Measurements from ENCODE around the gene DPPA5.

The DPPA5 gene

GRCh38 chr6:73372516-73372915, 18.4 kb upstream of the DPPA5 start:
- DNase-seq (ENCODE audit: low read depth) = no peak
- H3K4me3 ChIP-seq (ENCODE audit: low read depth, low read length) = no peak overlapping the region
- no peak for TF ChIP-seq CTCF (IDR thresholded peaks at IDR 0.05; ENCODE audit: control insufficient read depth, extremely low read depth, insufficient read depth)

GRCh38 chr6:73371984-73372383, 17.9 kb upstream of the DPPA5 start:
- TF ChIP-seq CTCF (IDR thresholded peaks at IDR 0.05; ENCODE audit: control insufficient read depth, extremely low read depth, insufficient read depth) = no peak
- no peak overlapping the region for H3K4me3 ChIP-seq (ENCODE audit: low read depth, low read length)
- DNase-seq (ENCODE audit: low read depth) = no peak

GRCh38 chr6:73369563-73369962, 15.5 kb upstream of the DPPA5 start, which contains the start of gene OOEP:
OOEP (minus strand) TSS chr6:73369897; CDS start chr6:73369792, 105 bp downstream.
- no peak within 1 kb of the TSS for H3K4me3 ChIP-seq (ENCODE audit: low read depth, low read length)
- TF ChIP-seq CTCF (IDR thresholded peaks at IDR 0.05; ENCODE audit: control insufficient read depth, extremely low read depth, insufficient read depth) = no peak
- DNase-seq (ENCODE audit: low read depth) = no peak

GRCh38 chr6:73369157-73369556, 15.1 kb upstream of the DPPA5 start:
- no peak for TF ChIP-seq CTCF (IDR thresholded peaks at IDR 0.05; ENCODE audit: control insufficient read depth, extremely low read depth, insufficient read depth)
- no peak overlapping the region for H3K4me3 ChIP-seq (ENCODE audit: low read depth, low read length)
- DNase-seq (ENCODE audit: low read depth) = no peak

GRCh38 chr6:73368675-73369074, 14.6 kb upstream of the DPPA5 start:
- no peak for TF ChIP-seq CTCF (IDR thresholded peaks at IDR 0.05; ENCODE audit: control insufficient read depth, extremely low read depth, insufficient read depth)
- DNase-seq (ENCODE audit: low read depth) = no peak
- no peak overlapping the region for H3K4me3 ChIP-seq (ENCODE audit: low read depth, low read length)

GRCh38 chr6:73367761-73368355, 13.8 kb upstream of the DPPA5 start:
- H3K4me3 ChIP-seq (ENCODE audit: low read depth, low read length) = no peak overlapping the region
- no peak for DNase-seq (ENCODE audit: low read depth)
- TF ChIP-seq CTCF (IDR thresholded peaks at IDR 0.05; ENCODE audit: control insufficient read depth, extremely low read depth, insufficient read depth) = no peak

GRCh38 chr6:73364549-73364948, 10.5 kb upstream of the DPPA5 start:
- no peak for TF ChIP-seq CTCF (IDR thresholded peaks at IDR 0.05; ENCODE audit: control insufficient read depth, extremely low read depth, insufficient read depth)
- no peak overlapping the region for H3K4me3 ChIP-seq (ENCODE audit: low read depth, low read length)
- DNase-seq (ENCODE audit: low read depth) = no peak
